22Rv1 (cell line): ENCODE measurements around the gene EYS.

ENCODE experiments used
- ZFX ChIP-seq: fragments of 450-650 bp; IDR thresholded peaks from 2 replicates; pipeline ENCODE4 v1.6.1; 2017; ENCODE audit warnings: antibody characterized with exemption, borderline replicate concordance
- TF ChIP-seq, protein P1 (sequence below): fragments of 450-650 bp; IDR thresholded peaks from 2 replicates; pipeline ENCODE4 v1.5.1; 2017; ENCODE audit warnings: mild to moderate bottlenecking

DNA sequence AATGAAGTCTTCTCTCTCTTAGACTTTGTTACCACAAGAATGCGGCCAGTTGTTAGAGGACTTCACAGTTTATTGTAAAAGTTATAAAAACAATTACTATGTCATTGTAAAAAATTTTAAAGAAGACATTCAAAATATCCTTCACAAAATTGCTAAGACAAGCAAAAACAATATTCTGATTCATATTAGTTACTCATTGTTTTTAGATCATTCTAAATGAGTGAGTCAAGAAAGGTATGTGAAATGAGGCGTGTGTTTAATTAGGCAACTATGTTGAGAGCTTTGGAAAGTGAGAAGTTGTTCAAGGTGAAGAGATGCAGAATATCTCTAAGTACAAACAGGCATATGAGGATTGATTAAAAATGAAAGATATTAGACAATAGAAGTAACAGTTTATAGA is 875.3 kb downstream of the EYS start:
- TF ChIP-seq, protein P1, sequence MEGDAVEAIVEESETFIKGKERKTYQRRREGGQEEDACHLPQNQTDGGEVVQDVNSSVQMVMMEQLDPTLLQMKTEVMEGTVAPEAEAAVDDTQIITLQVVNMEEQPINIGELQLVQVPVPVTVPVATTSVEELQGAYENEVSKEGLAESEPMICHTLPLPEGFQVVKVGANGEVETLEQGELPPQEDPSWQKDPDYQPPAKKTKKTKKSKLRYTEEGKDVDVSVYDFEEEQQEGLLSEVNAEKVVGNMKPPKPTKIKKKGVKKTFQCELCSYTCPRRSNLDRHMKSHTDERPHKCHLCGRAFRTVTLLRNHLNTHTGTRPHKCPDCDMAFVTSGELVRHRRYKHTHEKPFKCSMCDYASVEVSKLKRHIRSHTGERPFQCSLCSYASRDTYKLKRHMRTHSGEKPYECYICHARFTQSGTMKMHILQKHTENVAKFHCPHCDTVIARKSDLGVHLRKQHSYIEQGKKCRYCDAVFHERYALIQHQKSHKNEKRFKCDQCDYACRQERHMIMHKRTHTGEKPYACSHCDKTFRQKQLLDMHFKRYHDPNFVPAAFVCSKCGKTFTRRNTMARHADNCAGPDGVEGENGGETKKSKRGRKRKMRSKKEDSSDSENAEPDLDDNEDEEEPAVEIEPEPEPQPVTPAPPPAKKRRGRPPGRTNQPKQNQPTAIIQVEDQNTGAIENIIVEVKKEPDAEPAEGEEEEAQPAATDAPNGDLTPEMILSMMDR: no peak
- no peak for TF ChIP-seq ZFX
